ENCODE results near the gene TGFBI.

DNA sequence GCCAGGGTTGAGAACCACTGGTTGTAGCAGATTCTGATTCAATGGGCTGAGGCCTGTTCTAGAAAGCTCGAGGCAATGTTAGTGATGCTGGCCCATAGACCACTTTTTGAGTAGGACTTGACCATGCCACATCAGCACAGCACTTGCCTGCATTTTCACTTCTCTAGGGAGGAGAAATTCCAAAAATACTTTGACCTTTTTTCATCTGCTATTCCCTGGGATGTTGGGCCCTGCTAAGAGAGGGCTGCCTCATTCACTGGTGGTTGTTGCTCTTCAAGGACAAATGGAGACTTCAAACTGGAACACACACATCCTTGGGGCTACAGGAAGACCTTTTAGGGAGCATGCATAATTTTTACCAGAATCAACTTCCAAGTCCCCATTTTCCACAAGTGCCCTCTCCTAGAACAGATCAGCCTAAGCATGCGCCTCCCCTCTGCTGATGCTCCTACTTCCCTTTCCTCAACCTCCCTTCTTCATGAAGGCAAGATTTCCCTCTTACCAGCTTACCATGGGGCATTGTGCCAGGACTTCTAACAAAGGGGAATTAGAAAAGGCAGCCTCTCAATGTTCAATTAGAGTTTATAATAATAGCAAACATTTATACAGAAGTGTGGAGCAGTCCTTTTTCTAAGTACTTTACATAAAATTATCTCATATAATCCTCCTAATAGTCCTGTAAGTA lies 12.7 kb upstream of the TGFBI start:
- no peak for TF ChIP-seq EZH2 (IDR thresholded peaks at IDR 0.05; ENCODE audit: borderline replicate concordance, low read length)
- TF ChIP-seq, protein P1, sequence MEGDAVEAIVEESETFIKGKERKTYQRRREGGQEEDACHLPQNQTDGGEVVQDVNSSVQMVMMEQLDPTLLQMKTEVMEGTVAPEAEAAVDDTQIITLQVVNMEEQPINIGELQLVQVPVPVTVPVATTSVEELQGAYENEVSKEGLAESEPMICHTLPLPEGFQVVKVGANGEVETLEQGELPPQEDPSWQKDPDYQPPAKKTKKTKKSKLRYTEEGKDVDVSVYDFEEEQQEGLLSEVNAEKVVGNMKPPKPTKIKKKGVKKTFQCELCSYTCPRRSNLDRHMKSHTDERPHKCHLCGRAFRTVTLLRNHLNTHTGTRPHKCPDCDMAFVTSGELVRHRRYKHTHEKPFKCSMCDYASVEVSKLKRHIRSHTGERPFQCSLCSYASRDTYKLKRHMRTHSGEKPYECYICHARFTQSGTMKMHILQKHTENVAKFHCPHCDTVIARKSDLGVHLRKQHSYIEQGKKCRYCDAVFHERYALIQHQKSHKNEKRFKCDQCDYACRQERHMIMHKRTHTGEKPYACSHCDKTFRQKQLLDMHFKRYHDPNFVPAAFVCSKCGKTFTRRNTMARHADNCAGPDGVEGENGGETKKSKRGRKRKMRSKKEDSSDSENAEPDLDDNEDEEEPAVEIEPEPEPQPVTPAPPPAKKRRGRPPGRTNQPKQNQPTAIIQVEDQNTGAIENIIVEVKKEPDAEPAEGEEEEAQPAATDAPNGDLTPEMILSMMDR (IDR thresholded peaks at IDR 0.05; ENCODE audit: low read length) = no peak

Data from OCI-LY1 (cell line).